Activated CD8-positive, alpha-beta memory T cell treated with anti-CD3 and anti-CD28 coated beads, Interleukin-2, amount 10 ng/mL, durations not matched to agents 7 days and 5 days (primary cell): ENCODE measurements around the gene KIF7. TPM values are rescaled to one million over a fixed set of nuclear protein-coding genes. Genes with fewer than 3 reads are reported as not detected.
"Not testable (repeated sequence)": the region's sequence is repeated elsewhere in the genome, so short reads cannot be mapped to it uniquely, and the experiment has no call there.

Experiments used
- ATAC-seq: fragments of 150-1000 bp; cut with Tn5 transposase; one replicate; pipeline ENCODE4 v1.10.0; 2021; ENCODE audit warnings: moderate library complexity
- CTCF ChIA-PET: fragments of 350-600 bp; sonication (Branson Sonifier 250); formaldehyde crosslinking; loops from one replicate; lab custom pipeline; 2021; ENCODE audit warnings: antibody characterized with exemption; lab: Charles Lee
- DNase-seq: peaks from one replicate; pipeline ENCODE4 v3.0.0-alpha.2; 2020
- H3K27ac Mint-ChIP-seq: one replicate; pipeline ENCODE4 v1.8.0; 2021; ENCODE audit warnings: mild to moderate bottlenecking, mixed read lengths
- H3K27me3 Mint-ChIP-seq: one replicate; pipeline ENCODE4 v1.8.0; 2021; ENCODE audit warnings: mixed read lengths
- H3K36me3 Mint-ChIP-seq: one replicate; pipeline ENCODE4 v1.8.0; 2021; ENCODE audit warnings: mild to moderate bottlenecking, mixed read lengths
- H3K4me1 Mint-ChIP-seq: one replicate; pipeline ENCODE4 v1.8.0; 2021; ENCODE audit warnings: mixed read lengths
- H3K4me3 Mint-ChIP-seq: one replicate; pipeline ENCODE4 v1.8.0; 2021; ENCODE audit warnings: mild to moderate bottlenecking, moderate library complexity, mixed read lengths
- H3K9me3 Mint-ChIP-seq: one replicate; pipeline ENCODE4 v1.8.0; 2022; ENCODE audit warnings: low read depth, mixed read lengths
- total RNA-seq, 2 experiments: library from RNA; stranded (reverse); gene quantifications; one replicate each; pipeline ENCODE4 v1.2.3, GENCODE V29; 2021

The KIF7 gene
- total RNA-seq, 2 experiments from 2014 or later = 0.55 to 2.5 TPM

GRCh38 chr15:89611317-89611716 is 44.0 kb downstream of the KIF7 start:
- DNase-seq (no peak), ATAC-seq (no peak)
- peaks cover 2% of the 10 kb centered on the region for H3K4me1 Mint-ChIP-seq
- CTCF ChIA-PET = interaction anchor here (1.0 kb wide), 1 partner anchor 36 kb away, joined by 3 read pairs; the partner anchor contains the start of gene TICRR
- no peaks in the 10 kb centered on the region for H3K27me3 Mint-ChIP-seq
- H3K36me3 Mint-ChIP-seq = peaks cover 83% of the 10 kb centered on the region
- no peak overlapping the region for H3K4me3 Mint-ChIP-seq
- no peak overlapping the region for H3K27ac Mint-ChIP-seq
- peaks cover 13% of the 10 kb centered on the region for H3K9me3 Mint-ChIP-seq

DNA sequence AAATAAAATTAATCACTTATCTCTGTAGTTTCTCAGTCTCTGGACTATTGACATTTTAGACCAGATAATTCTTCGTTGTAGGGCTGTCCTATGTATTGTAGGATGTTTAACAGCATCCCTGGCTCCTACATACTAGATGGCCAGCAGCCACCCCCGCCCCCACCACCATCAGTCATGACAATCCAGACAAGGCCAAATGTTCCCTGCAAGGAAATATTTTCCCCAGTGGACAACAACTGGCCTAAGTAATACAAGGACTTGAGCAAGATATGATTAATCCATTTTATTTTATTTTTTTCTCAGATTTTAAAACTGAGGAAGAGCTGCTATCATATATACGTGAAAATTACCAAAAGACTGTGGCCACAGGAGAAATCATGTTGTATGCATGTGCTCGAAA is 56.2 kb downstream of the KIF7 start:
- no peak for ATAC-seq
- DNase-seq = no peak
- CTCF ChIA-PET = no interaction called here
- Mint-ChIP-seq H3K4me1 (no peaks in the 10 kb centered on the region), H3K27me3 (no peaks in the 10 kb centered on the region), H3K36me3 (peaks cover 49% of the 10 kb centered on the region), H3K9me3 (no peaks in the 10 kb centered on the region), H3K27ac (no peak overlapping the region), H3K4me3 (no peak overlapping the region)

DNA sequence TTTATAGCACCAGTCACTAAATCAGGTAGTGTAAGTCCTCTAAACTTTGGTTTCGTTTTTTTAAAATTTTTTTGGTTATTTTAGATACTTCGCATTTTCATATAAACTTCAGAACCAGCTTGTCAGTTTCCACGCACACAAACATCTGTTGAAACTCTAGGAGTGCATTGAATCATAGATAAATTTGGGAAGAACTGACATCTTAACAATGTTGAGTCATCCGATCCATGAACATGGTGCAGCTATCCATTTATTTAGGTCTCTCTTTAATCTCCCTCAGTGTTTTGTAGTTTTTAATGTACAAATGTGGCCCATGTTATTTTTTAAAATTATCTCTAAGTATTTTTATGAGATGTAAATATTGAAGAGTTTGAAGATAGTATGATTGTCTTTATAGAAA is 62.2 kb downstream of the KIF7 start:
- DNase-seq = no peak
- no peaks in the 10 kb centered on the region for H3K9me3 Mint-ChIP-seq
- CTCF ChIA-PET = interaction anchor here (1.4 kb wide), 1 partner anchor 35 kb away, joined by 3 read pairs; no protein-coding TSS in a partner anchor
- no peak overlapping the region for H3K4me3 Mint-ChIP-seq
- H3K27me3 Mint-ChIP-seq = no peaks in the 10 kb centered on the region
- ATAC-seq = no peak
- H3K27ac Mint-ChIP-seq = no peak overlapping the region
- no peaks in the 10 kb centered on the region for H3K4me1 Mint-ChIP-seq
- peaks cover 44% of the 10 kb centered on the region for H3K36me3 Mint-ChIP-seq

DNA sequence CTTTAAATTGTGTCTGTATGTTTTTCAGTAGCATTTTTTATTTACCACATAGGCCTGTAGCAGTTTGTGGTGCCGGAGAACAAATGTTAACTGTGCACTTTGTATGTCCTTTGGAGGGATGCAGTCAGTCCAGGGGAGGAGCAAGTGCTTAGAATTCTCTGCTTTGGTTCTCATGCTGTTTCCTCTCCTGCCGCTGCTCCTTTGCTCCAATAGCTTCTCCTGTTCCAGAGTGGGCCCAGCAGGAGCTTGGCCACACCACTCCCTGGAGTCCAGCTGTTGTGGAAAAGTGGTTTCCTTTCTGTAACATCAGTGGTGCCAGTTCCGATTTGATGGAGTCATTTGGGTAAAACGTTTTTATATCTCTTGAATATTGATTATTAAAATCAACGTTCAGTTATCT is 63.4 kb downstream of the KIF7 start:
- no peak overlapping the region for H3K27ac Mint-ChIP-seq
- ATAC-seq = no peak

GRCh38 chr15:89587955-89588354 is 67.3 kb downstream of the KIF7 start:
- no peak for ATAC-seq
- Mint-ChIP-seq H3K27me3 (no peaks in the 10 kb centered on the region), H3K27ac (no peak overlapping the region), H3K4me3 (no peak overlapping the region), H3K9me3 (no peaks in the 10 kb centered on the region), H3K36me3 (peaks cover 29% of the 10 kb centered on the region), H3K4me1 (peaks cover 2% of the 10 kb centered on the region)
- no peak for DNase-seq
- CTCF ChIA-PET = no interaction called here

More for the DNA sequence above, 63.4 kb downstream of the KIF7 start:
- no peaks in the 10 kb centered on the region for H3K4me1 Mint-ChIP-seq
- no peak for DNase-seq
- H3K36me3 Mint-ChIP-seq = peaks cover 35% of the 10 kb centered on the region
- CTCF ChIA-PET = no interaction called here
- H3K4me3 Mint-ChIP-seq = no peak overlapping the region
- no peaks in the 10 kb centered on the region for H3K27me3 Mint-ChIP-seq
- H3K9me3 Mint-ChIP-seq = no peaks in the 10 kb centered on the region

GRCh38 chr15:89586651-89587050 is 68.6 kb downstream of the KIF7 start:
- Mint-ChIP-seq H3K27ac (no peak overlapping the region), H3K4me1 (peaks cover 5% of the 10 kb centered on the region), H3K27me3 (no peaks in the 10 kb centered on the region), H3K9me3 (no peaks in the 10 kb centered on the region), H3K4me3 (no peak overlapping the region), H3K36me3 (peaks cover 27% of the 10 kb centered on the region)
- ATAC-seq (no peak), DNase-seq (no peak)
- CTCF ChIA-PET = no interaction called here

- H3K27ac Mint-ChIP-seq, ATAC-seq, H3K9me3 Mint-ChIP-seq, H3K4me3 Mint-ChIP-seq, H3K27me3 Mint-ChIP-seq, CTCF ChIA-PET, DNase-seq: not testable (repeated sequence)
- H3K36me3 Mint-ChIP-seq = peaks cover 61% of the 10 kb centered on the region
- peaks cover 48% of the 10 kb centered on the region for H3K4me1 Mint-ChIP-seq
Measured at GRCh38 chr15:89580747-89581146, 74.5 kb downstream of the KIF7 start.

DNA sequence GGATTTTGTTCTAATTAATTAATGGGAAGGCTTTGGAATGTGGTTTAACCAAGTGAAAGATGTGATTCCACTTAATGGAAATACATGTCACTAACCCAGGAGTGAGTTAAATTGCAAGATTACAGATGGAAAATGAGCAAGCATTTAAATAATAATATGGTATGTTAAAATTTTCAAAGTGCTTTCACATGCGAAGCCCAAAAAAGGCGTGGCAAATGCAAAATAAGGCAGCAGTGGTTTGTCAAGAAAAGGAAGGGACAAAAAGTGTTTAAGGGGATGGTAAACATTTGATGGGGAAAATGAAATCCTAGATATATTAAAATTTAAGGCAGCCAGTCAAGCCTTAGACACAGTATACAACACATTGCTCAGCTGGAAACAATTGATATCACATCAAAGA is 77.1 kb downstream of the KIF7 start:
- CTCF ChIA-PET = no interaction called here

More for the DNA sequence above, 77.1 kb downstream of the KIF7 start:
- peaks cover 51% of the 10 kb centered on the region for H3K4me1 Mint-ChIP-seq
- no peaks in the 10 kb centered on the region for H3K9me3 Mint-ChIP-seq
- ATAC-seq (no peak), DNase-seq (no peak)
- no peaks in the 10 kb centered on the region for H3K27me3 Mint-ChIP-seq
- H3K36me3 Mint-ChIP-seq = peaks cover 53% of the 10 kb centered on the region
- H3K27ac Mint-ChIP-seq = no peak overlapping the region
- peak overlapping the region; percentile 87 for H3K4me3 Mint-ChIP-seq

Other genes with a start within 250 kb of the KIF7 start
- not detected for gene RHCG, start 158.9 kb downstream of the KIF7 start, total RNA-seq
- gene TICRR, start 80.0 kb downstream of the KIF7 start, total RNA-seq = 10 to 100 TPM; 30.8 to 35.5 TPM
- under 1 TPM in 1 of 2 experiments, not detected in 1; 0.12 TPM for gene PLIN1, start 23.9 kb upstream of the KIF7 start, total RNA-seq
- 1 to 10 TPM; 1.6 to 2.2 TPM for gene PEX11A, start 35.3 kb upstream of the KIF7 start, total RNA-seq
- not detected for gene WDR93, start 35.3 kb upstream of the KIF7 start, total RNA-seq
- gene MESP1, start 95.8 kb upstream of the KIF7 start, total RNA-seq = 1 to 10 TPM; 3.1 to 5.1 TPM
- gene MESP2, start 120.9 kb upstream of the KIF7 start, total RNA-seq = not detected
- under 1 TPM; 0.68 to 0.76 TPM for gene ANPEP, start 159.4 kb upstream of the KIF7 start, total RNA-seq
- gene AP3S2, start 238.5 kb upstream of the KIF7 start, total RNA-seq = 10 to 100 TPM; 22.2 to 26.5 TPM